ENCODE data around the gene UCP1.

UCP1 gene

GRCh38 chr4:140571620-140572019, 2.9 kb upstream of the UCP1 start (continued):
- TF ChIP-seq ZNF18 (tag by site-specific recombination; IDR thresholded peaks at IDR 0.05) = no peak
- no peak for TF ChIP-seq ZNF214 (tag by site-specific recombination; IDR thresholded peaks at IDR 0.05; ENCODE audit: borderline replicate concordance)
- no peak for TF ChIP-seq ZNF335 (tag by site-specific recombination; conservative IDR thresholded peaks at IDR 0.05)
- no peak for TF ChIP-seq ZNF2 (tag by site-specific recombination; IDR thresholded peaks at IDR 0.05)
- no peak for TF ChIP-seq ZNF350 (tag by site-specific recombination; IDR thresholded peaks at IDR 0.05)
- TF ChIP-seq ZBTB8A (tag by site-specific recombination; IDR thresholded peaks at IDR 0.05) = no peak

- Histone ChIP-seq H3K4me3 (ENCODE audit: low read depth, low read length) (no peak overlapping the region), H3K9me3 (ENCODE audit: control insufficient read depth, insufficient read depth, low read depth, low read length) (no peaks in the 10 kb centered on the region), H3K27ac (ENCODE audit: extremely low read depth, low read depth, low read length) (no peak overlapping the region), H3K4me1 (ENCODE audit: control insufficient read depth, insufficient read depth, low read length) (no peaks in the 10 kb centered on the region), H3K36me3 (ENCODE audit: control insufficient read depth in 2 of 2, insufficient read depth in 1 of 2, low read length in 2 of 2) (no peaks in the 10 kb centered on the region)
- ChIA-PET CTCF (no interaction called here), POLR2A (no interaction called here)
- no peak for TF ChIP-seq ZIC2 (tag by site-specific recombination; IDR thresholded peaks at IDR 0.05)
- TF ChIP-seq TSHZ1 (tag by site-specific recombination; IDR thresholded peaks at IDR 0.05; ENCODE audit: borderline replicate concordance) = no peak
- no peak for TF ChIP-seq ZNF280C (tag by site-specific recombination; IDR thresholded peaks at IDR 0.05)
- no peak for TF ChIP-seq ZNF10 (tag by site-specific recombination; IDR thresholded peaks at IDR 0.05)
- no peak for TF ChIP-seq REPIN1 (tag by site-specific recombination; IDR thresholded peaks at IDR 0.05; ENCODE audit: low read depth)
- TF ChIP-seq ZBTB11 (tag by site-specific recombination; conservative IDR thresholded peaks at IDR 0.05; ENCODE audit: low read depth) = no peak
- TF ChIP-seq ZEB2 (tag by site-specific recombination; IDR thresholded peaks at IDR 0.05) = no peak
- TF ChIP-seq ZBTB26 (tag by site-specific recombination; optimal IDR thresholded peaks at IDR 0.05) = no peak
- no peak for TF ChIP-seq ZNF184 (tag by site-specific recombination; IDR thresholded peaks at IDR 0.05)
- no peak for TF ChIP-seq ZNF155 (tag by site-specific recombination; IDR thresholded peaks at IDR 0.05)
- no peak for TF ChIP-seq PRDM4 (tag by site-specific recombination; IDR thresholded peaks at IDR 0.05)
- no peak for TF ChIP-seq EGR2 (tag by site-specific recombination; IDR thresholded peaks at IDR 0.05; ENCODE audit: low read depth)
- TF ChIP-seq ZNF544 (tag by site-specific recombination; IDR thresholded peaks at IDR 0.05) = no peak
- no peak for TF ChIP-seq ZBTB1 (tag by site-specific recombination; IDR thresholded peaks at IDR 0.05)
- TF ChIP-seq ZNF792 (tag by site-specific recombination; IDR thresholded peaks at IDR 0.05) = no peak
- TF ChIP-seq SCRT1 (tag by site-specific recombination; IDR thresholded peaks at IDR 0.05; ENCODE audit: borderline replicate concordance) = no peak
- no peak for TF ChIP-seq ZBTB8A (tag by site-specific recombination; IDR thresholded peaks at IDR 0.05)
- TF ChIP-seq ZNF23 (tag by site-specific recombination; IDR thresholded peaks at IDR 0.05; ENCODE audit: borderline replicate concordance) = no peak
- no peak for TF ChIP-seq ZNF2 (tag by site-specific recombination; IDR thresholded peaks at IDR 0.05)
These were observed 512 bp upstream of the UCP1 start for GRCh38 chr4:140569307-140569638.
